AG04450 (cell line): ENCODE measurements around the gene C11orf91. TPM values are rescaled to one million over a fixed set of nuclear protein-coding genes. Genes with fewer than 3 reads are reported as not detected.

Experiments used
- CTCF ChIA-PET: fragments of 300-600, 350-600 bp; formaldehyde crosslinking; extraction: SDS; loops from one replicate; lab custom pipeline; 2022; ENCODE audit warnings: antibody characterized with exemption, inconsistent platforms; lab: Charles Lee
- POLR2A ChIA-PET: fragments of 350-600 bp; formaldehyde crosslinking; extraction: SDS; loops from one replicate; lab custom pipeline; 2021; ENCODE audit warnings: antibody characterized with exemption, inconsistent platforms; lab: Yijun Ruan, JAX
- DNase-seq: peaks from one replicate; pipeline ENCODE4 v3.0.0-alpha.2; 2011; ENCODE audit warnings: low read depth, low spot score
- H3K27ac ChIP-seq: one replicate; pipeline ENCODE4 v1.5.1; 2012; ENCODE audit warnings: low read depth, low read length, control low read depth
- H3K27me3 ChIP-seq: one replicate; pipeline ENCODE4 v1.6.0; 2012; ENCODE audit warnings: low read length; ENCODE audit not compliant: control insufficient read depth, insufficient read depth
- H3K4me3 ChIP-seq: 2 replicates; pipeline ENCODE4 v1.5.1; 2011; ENCODE audit warnings: mild to moderate bottlenecking, low read depth, low read length, control low read depth
- H3K9me3 ChIP-seq: 2 replicates; pipeline ENCODE4 v1.5.1; 2012; ENCODE audit warnings: low read length; ENCODE audit not compliant: control insufficient read depth, insufficient read depth
- CTCF ChIP-seq: IDR thresholded peaks from 2 replicates; pipeline ENCODE4 v1.5.1; 2011; ENCODE audit warnings: low read depth, low read length, control low read depth, inconsistent platforms
- polyA plus RNA-seq: library from polyadenylated mRNA; depleted of rRNA; stranded (reverse); fragments of >200 nt; gene quantifications from 2 replicates; pipeline ENCODE4 v1.2.3, GENCODE V29; 2011

Gene C11orf91
- polyA plus RNA-seq, 1 experiment = not detected

GRCh38 chr11:33697997-33698396 is 2.6 kb downstream of the C11orf91 start:
- ChIA-PET CTCF (no interaction called here), POLR2A (no interaction called here)
- Histone ChIP-seq H3K27ac (no peak overlapping the region), H3K27me3 (no peaks in the 10 kb centered on the region), H3K4me3 (no peak overlapping the region), H3K9me3 (no peaks in the 10 kb centered on the region)
- no peak for DNase-seq
- TF ChIP-seq CTCF = no peak

- POLR2A ChIA-PET = no interaction called here
Observed at GRCh38 chr11:33696931-33697638, 3.5 kb downstream of the C11orf91 start.

GRCh38 chr11:33696411-33696810 is 4.2 kb downstream of the C11orf91 start:
- ChIA-PET CTCF (interaction anchor here (0.6 to 1.0 kb wide), 3 partner anchors 46 to 509 kb away, joined by 3 to 6 read pairs (median 3); no protein-coding TSS in a partner anchor), POLR2A (no interaction called here)
- H3K27ac ChIP-seq = no peak overlapping the region
- no peak for DNase-seq
- no peaks in the 10 kb centered on the region for H3K9me3 ChIP-seq
- no peak for TF ChIP-seq CTCF
- H3K27me3 ChIP-seq = no peaks in the 10 kb centered on the region
- no peak overlapping the region for H3K4me3 ChIP-seq

More at GRCh38 chr11:33696931-33697638, 3.5 kb downstream of the C11orf91 start:
- no peaks in the 10 kb centered on the region for H3K27me3 ChIP-seq
- no peak for TF ChIP-seq CTCF
- CTCF ChIA-PET = interaction anchor here (1.0 kb wide), 1 partner anchor 45 kb away, joined by 3 read pairs; no protein-coding TSS in a partner anchor
- H3K9me3 ChIP-seq = no peaks in the 10 kb centered on the region
- H3K4me3 ChIP-seq = no peak overlapping the region
- no peak overlapping the region for H3K27ac ChIP-seq
- no peak for DNase-seq

- Histone ChIP-seq H3K9me3 (no peaks in the 10 kb centered on the region), H3K4me3 (no peak overlapping the region), H3K27ac (no peak overlapping the region), H3K27me3 (no peaks in the 10 kb centered on the region)
- no peak for DNase-seq
- CTCF ChIA-PET = interaction anchor here (0.6 to 4.1 kb wide), 2 partner anchors 48 to 332 kb away, joined by 4 to 30 read pairs; no protein-coding TSS in a partner anchor
- POLR2A ChIA-PET = interaction anchor here (0.7 to 1.5 kb wide), 2 partner anchors 42 to 131 kb away, joined by 3 to 4 read pairs; no protein-coding TSS in a partner anchor
- no peak for TF ChIP-seq CTCF
Observed at GRCh38 chr11:33695051-33695566, 5.5 kb downstream of the C11orf91 start.
